H1 (cell line): ENCODE measurements around the gene FCN2. TPM values are rescaled to one million over a fixed set of nuclear protein-coding genes. Genes with fewer than 3 reads are reported as not detected.

Source experiments
- SP4 ChIP-seq: IDR thresholded peaks from 2 replicates; pipeline ENCODE4 v1.6.1; 2012; ENCODE audit warnings: low read length, inconsistent platforms
- polyA plus RNA-seq, 7 experiments: library from polyadenylated mRNA; depleted of rRNA in 3 of 7; stranded (reverse) in 5 of 7; unstranded in 2 of 7; fragments of >200 nt in 5 of 7; fragments of 200-250 nt in 2 of 7; gene quantifications; 1 replicate in 5 of 7; 2 replicates in 1 of 7; 4 replicates in 1 of 7; pipeline versions ENCODE4 v1.2.1 to v1.2.3, GENCODE V29; 2011 to 2013; ENCODE audit warnings: missing spikeins in 2 of 7, mixed read lengths in 2 of 7
- total RNA-seq: library from RNA; stranded (reverse); fragmentation: NEBNext Ultra II Directional; extraction: Animal tissue kit (Norgen Biotek cat#: 25700); gene quantifications from 2 replicates; pipeline ENCODE4 v1.2.1, GENCODE V29; 2021

FCN2 gene
- total and polyA plus RNA-seq, 2 of the 8 experiments (the other 6 are each of a cell fraction or from before 2014, with no cell fraction given), result not detected

- TF ChIP-seq SP4, result no peak
- TF ChIP-seq, all 59 proteins: peak for 0
Measured at GRCh38 chr9:134832471-134832870, 48.1 kb upstream of the FCN2 start (continued).
